Karpas-422 (cell line): Measurements from ENCODE around the gene PI4KB. TPM values are rescaled to one million over a fixed set of nuclear protein-coding genes. Genes with fewer than 3 reads are reported as not detected.

ENCODE experiments used
- DNase-seq: peaks from one replicate; pipeline ENCODE4 v3.0.0-alpha.2; 2015
- H2AFZ ChIP-seq: fragments of 200-600 bp; sonication (generic); 2 replicates; pipeline ENCODE4 v1.6.1; 2014; ENCODE audit warnings: antibody characterized with exemption, low read length, mixed read lengths
- H3K27ac ChIP-seq: fragments of 200-600 bp; sonication (generic); 2 replicates; pipeline ENCODE4 v1.5.1; 2014; ENCODE audit warnings: mild to moderate bottlenecking, low read length, moderate library complexity
- H3K27me3 ChIP-seq: fragments of 200-600 bp; sonication (generic); 2 replicates; pipeline ENCODE4 v1.6.1; 2014; ENCODE audit warnings: low read length, mixed read lengths
- H3K36me3 ChIP-seq: fragments of 200-600 bp; sonication (generic); 2 replicates; pipeline ENCODE4 v1.6.1; 2014; ENCODE audit warnings: low read length, mixed read lengths; ENCODE audit not compliant: insufficient read depth
- H3K4me1 ChIP-seq: fragments of 200-600 bp; sonication (generic); 2 replicates; pipeline ENCODE4 v1.6.1; 2014; ENCODE audit warnings: mild to moderate bottlenecking, low read length, mixed read lengths
- H3K4me2 ChIP-seq: fragments of 200-600 bp; sonication (generic); 2 replicates; pipeline ENCODE4 v1.6.1; 2014; ENCODE audit warnings: low read length, low read depth, mild to moderate bottlenecking; ENCODE audit not compliant: poor library complexity, severe bottlenecking
- H3K4me3 ChIP-seq: fragments of 200-600 bp; sonication (generic); 2 replicates; pipeline ENCODE4 v1.5.1; 2014; ENCODE audit warnings: mild to moderate bottlenecking, antibody characterized with exemption, low read length, mixed read lengths
- H3K79me2 ChIP-seq: fragments of 200-600 bp; sonication (generic); 2 replicates; pipeline ENCODE4 v1.6.1; 2014; ENCODE audit warnings: mild to moderate bottlenecking, low read length, mixed read lengths
- H3K9ac ChIP-seq: fragments of 200-600 bp; sonication (generic); 2 replicates; pipeline ENCODE4 v1.6.0; 2014; ENCODE audit warnings: low read length
- H3K9me2 ChIP-seq: fragments of 200-600 bp; sonication (generic), shearing (Covaris generic); replicated peaks from 2 replicates; pipeline ENCODE4 v1.6.0; 2014; ENCODE audit warnings: mild to moderate bottlenecking, low read length, moderate library complexity; ENCODE audit not compliant: insufficient read depth
- H3K9me3 ChIP-seq: fragments of 300-700, 200-600 bp; sonication (generic); 2 replicates; pipeline ENCODE4 v1.6.1; 2014; ENCODE audit warnings: low read length, mixed read lengths
- H4K20me1 ChIP-seq: fragments of 200-600 bp; sonication (generic); 2 replicates; pipeline ENCODE4 v1.6.1; 2014; ENCODE audit warnings: mild to moderate bottlenecking, antibody characterized with exemption, low read length, low read depth; ENCODE audit not compliant: insufficient read depth
- total RNA-seq: library from RNA; depleted of rRNA; stranded (reverse); fragments of >200 nt; shearing (Covaris generic); gene quantifications from 2 replicates; pipeline ENCODE4 v1.2.3, GENCODE V29; 2014; ENCODE audit warnings: low replicate concordance

The PI4KB gene
- total RNA-seq, 1 experiment from 2014 or later = 29.4 TPM

GRCh38 chr1:151324390-151324930 lies 2.8 kb downstream of the PI4KB start:
- DNase-seq = peak; percentile 35
- H3K9me3 ChIP-seq = no peaks in the 10 kb centered on the region
- H3K4me1 ChIP-seq = peaks cover 22% of the 10 kb centered on the region
- no peaks in the 10 kb centered on the region for H3K27me3 ChIP-seq
- no peak overlapping the region for H2AFZ ChIP-seq
- no peak overlapping the region for H3K9ac ChIP-seq
- H3K4me2 ChIP-seq = no peak overlapping the region
- peaks cover 36% of the 10 kb centered on the region for H3K79me2 ChIP-seq
- H3K36me3 ChIP-seq = 0 out of 2 replicates have a peak, but pooled peaks cover 4% of the 10 kb centered on the region
- H4K20me1 ChIP-seq = no peaks in the 10 kb centered on the region
- no peak overlapping the region for H3K4me3 ChIP-seq
- no peak overlapping the region for H3K27ac ChIP-seq
- no peaks in the 10 kb centered on the region for H3K9me2 ChIP-seq

- Histone ChIP-seq H3K9me3 (no peaks in the 10 kb centered on the region), H3K36me3 (peaks cover 10% of the 10 kb centered on the region; the same call in 1 of the 2 replicates), H3K4me2 (no peak overlapping the region), H3K9me2 (no peaks in the 10 kb centered on the region), H4K20me1 (no peaks in the 10 kb centered on the region), H3K79me2 (peaks cover 16% of the 10 kb centered on the region), H2AFZ (no peak overlapping the region), H3K9ac (no peak overlapping the region), H3K27me3 (no peaks in the 10 kb centered on the region), H3K27ac (no peak overlapping the region), H3K4me3 (no peak overlapping the region), H3K4me1 (no peaks in the 10 kb centered on the region)
- DNase-seq = no peak
Observed at GRCh38 chr1:151318975-151319374, 8.2 kb downstream of the PI4KB start.

GRCh38 chr1:151315565-151316235 lies 11.5 kb downstream of the PI4KB start:
- Histone ChIP-seq H3K9ac (no peak overlapping the region), H4K20me1 (no peaks in the 10 kb centered on the region)

GRCh38 chr1:151314137-151314875 lies 12.9 kb downstream of the PI4KB start:
- H3K36me3 ChIP-seq = peaks cover 12% of the 10 kb centered on the region; the same call in 1 of the 2 replicates
- H3K27me3 ChIP-seq = no peaks in the 10 kb centered on the region
- no peak for DNase-seq
- no peak overlapping the region for H3K27ac ChIP-seq
- no peak overlapping the region for H2AFZ ChIP-seq
- H4K20me1 ChIP-seq = no peaks in the 10 kb centered on the region
- H3K79me2 ChIP-seq = peaks cover 28% of the 10 kb centered on the region
- H3K4me3 ChIP-seq = no peak overlapping the region
- H3K4me2 ChIP-seq = no peak overlapping the region
- H3K4me1 ChIP-seq = peaks cover 31% of the 10 kb centered on the region
- H3K9me3 ChIP-seq = no peaks in the 10 kb centered on the region
- no peak overlapping the region for H3K9ac ChIP-seq
- no peaks in the 10 kb centered on the region for H3K9me2 ChIP-seq

More at GRCh38 chr1:151315565-151316235, 11.5 kb downstream of the PI4KB start:
- H3K27me3 ChIP-seq = no peaks in the 10 kb centered on the region
- no peak overlapping the region for H3K4me2 ChIP-seq
- peaks cover 17% of the 10 kb centered on the region for H3K4me1 ChIP-seq
- H3K9me2 ChIP-seq = no peaks in the 10 kb centered on the region
- H3K36me3 ChIP-seq = peaks cover 10% of the 10 kb centered on the region; the same call in 1 of the 2 replicates
- H2AFZ ChIP-seq = no peak overlapping the region
- no peak overlapping the region for H3K27ac ChIP-seq
- H3K79me2 ChIP-seq = peaks cover 24% of the 10 kb centered on the region
- no peak overlapping the region for H3K4me3 ChIP-seq
- no peak for DNase-seq
- H3K9me3 ChIP-seq = no peaks in the 10 kb centered on the region

GRCh38 chr1:151313501-151313900 lies 13.7 kb downstream of the PI4KB start:
- Histone ChIP-seq H3K4me1 (peaks cover 39% of the 10 kb centered on the region), H3K27ac (no peak overlapping the region), H3K4me2 (no peak overlapping the region), H3K36me3 (peaks cover 14% of the 10 kb centered on the region; the same call in 1 of the 2 replicates), H3K9me2 (no peaks in the 10 kb centered on the region), H3K79me2 (peaks cover 27% of the 10 kb centered on the region), H3K9ac (no peak overlapping the region), H4K20me1 (no peaks in the 10 kb centered on the region), H2AFZ (no peak overlapping the region), H3K4me3 (no peak overlapping the region), H3K27me3 (no peaks in the 10 kb centered on the region), H3K9me3 (no peaks in the 10 kb centered on the region)
- DNase-seq = no peak

- Histone ChIP-seq H3K27me3 (no peaks in the 10 kb centered on the region), H2AFZ (no peak overlapping the region)
Observed at GRCh38 chr1:151312826-151313225, 14.4 kb downstream of the PI4KB start.

GRCh38 chr1:151312411-151312810 lies 14.8 kb downstream of the PI4KB start:
- H2AFZ ChIP-seq = no peak overlapping the region
- H3K4me1 ChIP-seq = peaks cover 39% of the 10 kb centered on the region
- no peaks in the 10 kb centered on the region for H3K9me3 ChIP-seq
- H3K79me2 ChIP-seq = peaks cover 32% of the 10 kb centered on the region
- DNase-seq = no peak
- peaks cover 23% of the 10 kb centered on the region; the same call in 1 of the 2 replicates for H3K36me3 ChIP-seq
- H3K9me2 ChIP-seq = no peaks in the 10 kb centered on the region
- H3K4me2 ChIP-seq = no peak overlapping the region
- H3K27ac ChIP-seq = no peak overlapping the region
- no peaks in the 10 kb centered on the region for H3K27me3 ChIP-seq
- no peak overlapping the region for H3K4me3 ChIP-seq
- H4K20me1 ChIP-seq = no peaks in the 10 kb centered on the region
- no peak overlapping the region for H3K9ac ChIP-seq

More at GRCh38 chr1:151312826-151313225, 14.4 kb downstream of the PI4KB start:
- H3K9ac ChIP-seq = no peak overlapping the region
- no peak overlapping the region for H3K27ac ChIP-seq
- peaks cover 39% of the 10 kb centered on the region for H3K4me1 ChIP-seq
- DNase-seq = no peak
- H3K4me2 ChIP-seq = no peak overlapping the region
- peaks cover 20% of the 10 kb centered on the region; the same call in 1 of the 2 replicates for H3K36me3 ChIP-seq
- peaks cover 32% of the 10 kb centered on the region for H3K79me2 ChIP-seq
- H3K9me3 ChIP-seq = no peaks in the 10 kb centered on the region
- no peak overlapping the region for H3K4me3 ChIP-seq
- H4K20me1 ChIP-seq = no peaks in the 10 kb centered on the region
- no peaks in the 10 kb centered on the region for H3K9me2 ChIP-seq
